ENCODE measurements around the gene PRND.
"Not testable (repeated sequence)": the region's sequence is repeated elsewhere in the genome, so short reads cannot be mapped to it uniquely, and the experiment has no call there.

The PRND gene

GRCh38 chr20:4708856-4709255 lies 12.9 kb upstream of the PRND start:
- no peak for DNase-seq (ENCODE audit: low read depth)

GRCh38 chr20:4709261-4710105 lies 12.2 kb upstream of the PRND start:
- DNase-seq (ENCODE audit: low read depth): no peak

- no peak for DNase-seq (ENCODE audit: low read depth)
Measured at GRCh38 chr20:4710106-4710475, 11.6 kb upstream of the PRND start.

- no peak for DNase-seq (ENCODE audit: low read depth)
Measured at GRCh38 chr20:4711511-4711910, 10.2 kb upstream of the PRND start.

GRCh38 chr20:4713401-4713800 lies 8.3 kb upstream of the PRND start:
- no peak for DNase-seq (ENCODE audit: low read depth)

- DNase-seq (ENCODE audit: low read depth): no peak
Measured at GRCh38 chr20:4714818-4715217, 6.9 kb upstream of the PRND start.

GRCh38 chr20:4717816-4718570 lies 3.7 kb upstream of the PRND start:
- DNase-seq (ENCODE audit: low read depth): no peak

GRCh38 chr20:4719190-4719589 lies 2.5 kb upstream of the PRND start:
- DNase-seq (ENCODE audit: low read depth): no peak

- peak; percentile 54 for DNase-seq (ENCODE audit: low read depth)
Measured at GRCh38 chr20:4720041-4720976, 1.4 kb upstream of the PRND start.

- DNase-seq (ENCODE audit: low read depth): no peak
Measured at GRCh38 chr20:4720977-4721349, 746 bp upstream of the PRND start.

- no peak for DNase-seq (ENCODE audit: low read depth)
Measured at GRCh38 chr20:4722571-4722970, 862 bp downstream of the PRND start.

GRCh38 chr20:4722993-4723392 lies 1.3 kb downstream of the PRND start:
- DNase-seq (ENCODE audit: low read depth): no peak

GRCh38 chr20:4723553-4723952 lies 1.8 kb downstream of the PRND start:
- DNase-seq (ENCODE audit: low read depth): not testable (repeated sequence)

GRCh38 chr20:4724459-4725262 lies 3.0 kb downstream of the PRND start:
- no peak for DNase-seq (ENCODE audit: low read depth)

GRCh38 chr20:4725263-4725550 lies 3.5 kb downstream of the PRND start:
- DNase-seq (ENCODE audit: low read depth): no peak

- peak; percentile 9 for DNase-seq (ENCODE audit: low read depth)
Measured at GRCh38 chr20:4726710-4727397, 5.1 kb downstream of the PRND start.

- DNase-seq (ENCODE audit: low read depth): no peak
Measured at GRCh38 chr20:4728120-4728760, 6.5 kb downstream of the PRND start.

- DNase-seq (ENCODE audit: low read depth): no peak
Measured at GRCh38 chr20:4729265-4729664, 7.6 kb downstream of the PRND start.

- no peak for DNase-seq (ENCODE audit: low read depth)
Measured at GRCh38 chr20:4730780-4731179, 9.1 kb downstream of the PRND start.

GRCh38 chr20:4736875-4737274 lies 15.2 kb downstream of the PRND start:
- DNase-seq (ENCODE audit: low read depth): no peak

All from activated T-helper 9 cell treated with anti-CD3 and anti-CD28 coated beads, Interleukin-2, amount 50 U/mL, for 16 hours (primary cell).